LNCaP clone FGC (cell line): ENCODE data around the gene CAPN6.

Experiments used
- DNase-seq: peaks from one replicate; pipeline ENCODE4 v3.0.0-alpha.2; 2011; ENCODE audit warnings: low read depth
- H3K4me3 ChIP-seq: 2 replicates; pipeline ENCODE4 v1.5.1; 2011; ENCODE audit warnings: mild to moderate bottlenecking, low read depth, low read length, control low read depth
- CTCF ChIP-seq: IDR thresholded peaks from 2 replicates; pipeline ENCODE4 v1.5.1; 2012; ENCODE audit warnings: mild to moderate bottlenecking; ENCODE audit not compliant: control insufficient read depth, insufficient read depth; ENCODE audit errors: extremely low read depth

CAPN6 gene

GRCh38 chrX:111207851-111208250 is 62.4 kb downstream of the CAPN6 start:
- DNase-seq, result no peak
- no peak for TF ChIP-seq CTCF
- H3K4me3 ChIP-seq, result no peak overlapping the region

GRCh38 chrX:111200327-111200726 is 70.0 kb downstream of the CAPN6 start:
- no peak overlapping the region for H3K4me3 ChIP-seq
- DNase-seq, result no peak
- TF ChIP-seq CTCF, result no peak

GRCh38 chrX:111199505-111199904 is 70.8 kb downstream of the CAPN6 start:
- TF ChIP-seq CTCF, result no peak
- DNase-seq, result no peak

More at GRCh38 chrX:111199505-111199904, 70.8 kb downstream of the CAPN6 start:
- no peak overlapping the region for H3K4me3 ChIP-seq
